Upper lobe of left lung (tissue), 6 donors: ENCODE data around the gene MGLL. TPM values are rescaled to one million over a fixed set of nuclear protein-coding genes. Genes with fewer than 3 reads are reported as not detected.

Source experiments
- ATAC-seq, 2 donors: fragments of 200-7000 bp; cut with Tn5 transposase; one replicate each; pipeline ENCODE4 v1.9.1; 2022; ENCODE audit warnings: mild to moderate bottlenecking in 2 of 2, moderate library complexity in 2 of 2; ENCODE audit not compliant: low FRiP score in 2 of 2
- DNase-seq, 2 donors: peaks; one replicate each; pipeline ENCODE4 v3.0.0-alpha.2; 2019 to 2020
- H3K27ac ChIP-seq, 4 donors: fragments of 200-600 bp; sonication (generic); one replicate each; pipeline ENCODE4 v1.5.1; 2016 to 2019
- H3K27me3 ChIP-seq, 4 donors: fragments of 200-600 bp; sonication (generic); one replicate each; pipeline ENCODE4 v1.5.1; 2017 to 2019
- H3K36me3 ChIP-seq, 4 donors: fragments of 200-600 bp; sonication (generic); one replicate each; pipeline ENCODE4 v1.5.1; 2016 to 2019
- H3K4me1 ChIP-seq, 4 donors: fragments of 200-600 bp; sonication (generic); one replicate each; pipeline ENCODE4 v1.5.1; 2018 to 2019
- H3K4me3 ChIP-seq, 4 donors: fragments of 200-600 bp; sonication (generic); one replicate each; pipeline ENCODE4 v1.5.1; 2017 to 2019; ENCODE audit warnings: mild to moderate bottlenecking in 2 of 4, moderate library complexity in 1 of 4
- H3K9me3 ChIP-seq, 4 donors: fragments of 200-600 bp; sonication (generic); one replicate each; pipeline ENCODE4 v1.5.1; 2018 to 2019
- CTCF ChIP-seq, 6 experiments: fragments of 450-650 bp in 4 of 6; fragments of 200-600 bp in 2 of 6; sonication (generic) in 2 of 6; IDR thresholded peaks; one replicate each; pipeline ENCODE4 v1.5.1; 2016 to 2019; ENCODE audit warnings: antibody characterized with exemption in 6 of 6
- EP300 ChIP-seq, 4 donors: sonication (generic); formaldehyde crosslinking; IDR thresholded peaks; one replicate each; pipeline ENCODE4 v1.5.1; 2017; ENCODE audit warnings: antibody characterized with exemption in 4 of 4, control low read depth in 2 of 4
- POLR2A ChIP-seq, 4 donors: fragments of 450-650 bp; IDR thresholded peaks; one replicate each; pipeline ENCODE4 v1.5.1; 2016 to 2017; ENCODE audit warnings: antibody characterized with exemption in 4 of 4, mild to moderate bottlenecking in 2 of 4
- POLR2AphosphoS5 ChIP-seq, 2 donors: sonication (generic); formaldehyde crosslinking; IDR thresholded peaks; one replicate each; pipeline ENCODE4 v1.5.1; 2017; ENCODE audit warnings: antibody characterized with exemption in 2 of 2
- WGBS, 2 donors: methylation state at CpG; one replicate each; pipeline ENCODE4 v1.1.5; 2017 to 2018; 5-methylcytosine and 5-hydroxymethylcytosine counted together
- total RNA-seq, 6 donors: library from RNA; depleted of rRNA in 4 of 6; stranded (reverse); fragments of >200 nt in 4 of 6; gene quantifications; one replicate each; pipeline versions ENCODE4 v1.1.0 to v1.2.1, GENCODE V29; 2016 to 2021
- donor health status: DM: no; HTN: no; CAD: no; lungs with moderate emphysema.
- donor health status: DM: no; HTN: yes; CAD: no; lungs with severe emphysema.

Gene MGLL
- total RNA-seq, 6 donors from 2014 or later, result 128 to 253 (median 190) TPM

DNA sequence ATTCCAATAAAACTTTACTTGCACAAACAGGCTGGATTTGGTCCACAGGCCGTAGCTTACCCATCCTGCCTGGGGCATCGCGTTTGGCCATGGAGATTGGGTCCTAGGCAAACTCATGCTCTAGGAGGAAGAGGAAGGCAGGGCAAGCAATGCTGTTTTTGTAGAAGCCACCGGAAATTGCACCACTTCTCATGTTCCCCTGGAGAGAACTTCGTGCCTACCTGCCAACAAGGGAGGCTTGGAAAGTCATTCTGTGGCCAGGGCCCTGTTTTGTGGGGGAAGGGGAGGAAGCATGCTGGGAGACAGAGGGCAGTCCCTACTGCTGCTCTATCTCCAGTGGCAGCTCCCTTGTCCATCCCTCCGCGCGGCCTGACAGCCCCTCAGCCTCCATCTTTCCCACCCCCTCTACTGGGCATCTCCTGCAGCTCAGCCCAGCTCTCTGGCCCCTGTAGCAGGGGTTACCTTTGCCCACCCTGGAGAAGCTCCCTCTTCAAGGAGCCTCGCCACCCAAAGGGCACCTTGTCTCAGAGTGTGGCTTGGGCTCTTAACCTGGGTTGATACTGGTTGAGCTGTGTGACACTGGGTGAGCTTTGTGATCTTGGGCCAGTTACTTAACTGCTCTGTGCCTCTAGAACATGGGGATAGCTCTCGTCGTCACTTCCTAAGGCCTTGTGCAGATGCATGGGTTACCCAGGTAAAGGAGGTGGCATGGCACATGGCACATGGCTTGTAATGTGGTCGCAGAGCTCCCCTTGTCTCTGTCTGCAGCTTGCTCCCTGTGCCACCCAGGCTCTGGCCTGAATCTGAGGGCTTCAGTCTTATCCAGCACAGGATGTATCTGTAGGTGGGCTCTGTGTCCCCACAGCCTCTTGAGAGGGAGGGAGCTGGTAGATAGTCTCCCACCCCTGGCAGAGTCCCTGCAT, 143.4 kb downstream of the MGLL start:
- TF ChIP-seq POLR2AphosphoS5 (IDR thresholded peaks at IDR 0.05) (no peak), CTCF (IDR thresholded peaks at IDR 0.05) (no peak), POLR2A (IDR thresholded peaks at IDR 0.05) (no peak), EP300 (IDR thresholded peaks at IDR 0.05) (no peak)
- H3K27me3 ChIP-seq, result no peaks in the 10 kb centered on the region
- no peak overlapping the region for H3K4me3 ChIP-seq
- 77 to 84% methylated on average over 10 to 12 of the region's 12 CpGs for WGBS, 2 donors
- H3K9me3 ChIP-seq, result no peaks in the 10 kb centered on the region
- peaks cover 0 to 46% (median 33%) of the 10 kb centered on the region in 4 donors for H3K36me3 ChIP-seq
- H3K4me1 ChIP-seq, result peaks cover 6 to 22% (median 8%) of the 10 kb centered on the region in 4 donors
- ATAC-seq (no peak), DNase-seq (peak in 1 of 2 donors; percentile 65)
- H3K27ac ChIP-seq, result peak overlapping the region in 3 of 4 donors; percentile 43 to 76 (median 75)

DNA sequence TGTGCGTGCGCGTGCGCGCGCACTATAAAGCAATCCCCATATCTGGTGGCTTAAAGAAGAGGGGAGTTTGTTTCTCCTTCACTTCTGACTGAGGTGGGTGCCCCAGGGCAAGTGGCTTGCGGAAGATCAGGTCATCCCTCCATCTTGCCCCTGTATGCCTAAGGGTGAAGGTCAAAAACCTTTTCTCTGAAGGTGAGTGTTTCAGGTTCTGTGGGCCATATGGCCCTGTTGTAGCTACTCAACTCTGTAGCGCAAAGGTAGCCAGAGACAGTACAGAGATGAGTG, 144.1 kb downstream of the MGLL start:
- H3K27me3 ChIP-seq, result no peaks in the 10 kb centered on the region
- no peak for TF ChIP-seq POLR2AphosphoS5 (IDR thresholded peaks at IDR 0.05)
- no peak for TF ChIP-seq CTCF (IDR thresholded peaks at IDR 0.05)
- TF ChIP-seq POLR2A (IDR thresholded peaks at IDR 0.05), result no peak
- TF ChIP-seq EP300 (IDR thresholded peaks at IDR 0.05), result no peak
- peaks cover 11 to 24% (median 13%) of the 10 kb centered on the region in 4 donors for H3K4me1 ChIP-seq
- no peak for ATAC-seq
- no peak overlapping the region for H3K4me3 ChIP-seq
- no peak for DNase-seq
- H3K9me3 ChIP-seq, result no peaks in the 10 kb centered on the region
- peak overlapping the region; percentile 2 to 76 (median 59) for H3K27ac ChIP-seq
- 95 to 98% methylated on average over 8 of the region's 8 CpGs for WGBS, 2 donors
- peaks cover 0 to 46% (median 33%) of the 10 kb centered on the region in 4 donors for H3K36me3 ChIP-seq

DNA sequence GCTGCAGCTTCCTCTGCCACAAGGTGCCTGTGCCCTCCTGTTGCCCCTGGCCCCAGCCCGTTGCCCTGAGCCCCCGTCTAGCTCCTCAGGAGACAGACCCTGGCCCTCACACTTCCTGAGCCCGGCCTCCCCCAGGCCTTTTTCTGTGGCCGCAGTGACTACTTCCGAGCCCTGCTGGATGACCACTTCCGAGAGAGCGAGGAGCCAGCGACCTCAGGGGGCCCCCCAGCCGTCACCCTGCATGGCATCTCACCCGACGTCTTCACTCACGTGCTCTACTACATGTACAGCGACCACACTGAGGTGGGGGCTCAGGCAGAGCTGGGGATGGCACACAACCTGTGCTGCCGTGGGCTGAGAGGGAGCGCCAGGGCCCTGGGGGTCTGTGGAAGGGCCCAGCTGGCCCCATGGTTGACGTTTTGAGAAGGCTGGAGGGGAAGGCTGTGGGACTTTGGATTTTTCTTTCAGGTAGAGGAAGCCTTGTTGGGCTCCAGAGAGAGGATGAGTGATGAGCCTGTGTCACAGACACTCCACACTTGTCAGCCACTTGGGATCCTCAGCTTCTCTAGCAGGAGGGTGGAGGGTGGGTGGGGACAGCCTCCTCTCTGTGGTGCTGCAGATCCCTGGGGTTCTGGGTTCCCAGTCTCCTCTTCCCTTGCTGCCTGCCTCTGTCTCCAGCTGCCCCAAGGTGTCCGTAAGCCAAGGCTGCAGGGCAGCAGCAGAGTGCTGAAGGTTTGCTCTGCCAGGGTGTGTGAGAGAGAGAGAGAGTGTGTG, 144.6 kb downstream of the MGLL start:
- no peak for TF ChIP-seq POLR2AphosphoS5 (IDR thresholded peaks at IDR 0.05)
- no peak for TF ChIP-seq POLR2A (IDR thresholded peaks at IDR 0.05)
- H3K27ac ChIP-seq, result peak overlapping the region; percentile 2 to 76 (median 59)
- no peak for ATAC-seq
- no peaks in the 10 kb centered on the region for H3K9me3 ChIP-seq
- peak in 1 of 2 donors; percentile 20 for DNase-seq
- WGBS, 2 donors, result 90 to 93% methylated on average over 14 to 17 of the region's 17 CpGs
- no peaks in the 10 kb centered on the region for H3K27me3 ChIP-seq
- no peak overlapping the region for H3K4me3 ChIP-seq
- peaks cover 11 to 24% (median 14%) of the 10 kb centered on the region in 4 donors for H3K4me1 ChIP-seq
- peaks cover 0 to 46% (median 33%) of the 10 kb centered on the region in 4 donors for H3K36me3 ChIP-seq

GRCh38 chr3:127676921-127677351, 145.4 kb downstream of the MGLL start:
- WGBS, 2 donors, result 87% methylated on average over 14 to 17 of the region's 21 CpGs
- H3K4me1 ChIP-seq, result peaks cover 14 to 27% (median 18%) of the 10 kb centered on the region in 4 donors
- DNase-seq, result peak; percentile 20 to 73

More at GRCh38 chr3:127676921-127677351, 145.4 kb downstream of the MGLL start:
- TF ChIP-seq CTCF (IDR thresholded peaks at IDR 0.05) (no peak), POLR2AphosphoS5 (IDR thresholded peaks at IDR 0.05) (no peak), POLR2A (IDR thresholded peaks at IDR 0.05) (no peak), EP300 (IDR thresholded peaks at IDR 0.05) (no peak)
- ATAC-seq, result no peak
- Histone ChIP-seq H3K9me3 (no peaks in the 10 kb centered on the region), H3K27ac (peak overlapping the region in 2 of 4 donors; percentile 75 to 76), H3K27me3 (no peaks in the 10 kb centered on the region), H3K4me3 (no peak overlapping the region), H3K36me3 (peaks cover 0 to 46% (median 33%) of the 10 kb centered on the region in 4 donors)
